ENCODE results near the gene PPL. TPM values are rescaled to one million over a fixed set of nuclear protein-coding genes. Genes with fewer than 3 reads are reported as not detected.
"Not testable (repeated sequence)": the region's sequence is repeated elsewhere in the genome, so short reads cannot be mapped to it uniquely, and the experiment has no call there.

The PPL gene
- total and polyA plus RNA-seq, 9 donors: 0.53 to 18.3 (median 1.1) TPM

GRCh38 chr16:4933871-4934395, 3.0 kb downstream of the PPL start:
- Histone ChIP-seq H3K4me1 (ENCODE audit: control insufficient read depth, insufficient read depth, low read length) (peaks cover 16% of the 10 kb centered on the region), H3K27ac (ENCODE audit: low read length) (no peak overlapping the region), H3K9me3 (replicated peaks; ENCODE audit: control insufficient read depth, low read depth, low read length) (no peaks in the 10 kb centered on the region), H3K4me3 (ENCODE audit: low read length) (no peak overlapping the region), H3K27me3 (ENCODE audit: control insufficient read depth, insufficient read depth, low read length) (peaks cover 70% of the 10 kb centered on the region), H3K36me3 (ENCODE audit: control insufficient read depth, insufficient read depth, low read length) (no peaks in the 10 kb centered on the region)
- DNase-seq: no peak
- 79% methylated on average over 14 of the region's 15 CpGs for WGBS (ENCODE audit: insufficient coverage)

- Histone ChIP-seq H3K9me3 (replicated peaks; ENCODE audit: control insufficient read depth, low read depth, low read length) (no peaks in the 10 kb centered on the region), H3K27me3 (ENCODE audit: control insufficient read depth, insufficient read depth, low read length) (peaks cover 69% of the 10 kb centered on the region), H3K36me3 (ENCODE audit: control insufficient read depth, insufficient read depth, low read length) (no peaks in the 10 kb centered on the region), H3K4me1 (ENCODE audit: control insufficient read depth, insufficient read depth, low read length) (peaks cover 16% of the 10 kb centered on the region), H3K27ac (ENCODE audit: low read length) (no peak overlapping the region), H3K4me3 (ENCODE audit: low read length) (no peak overlapping the region)
- 49% methylated on average over 8 of the region's 8 CpGs for WGBS (ENCODE audit: insufficient coverage)
- no peak for DNase-seq
These were observed 3.5 kb downstream of the PPL start for GRCh38 chr16:4933433-4933832.

GRCh38 chr16:4931381-4931780, 5.6 kb downstream of the PPL start:
- peaks cover 49% of the 10 kb centered on the region for H3K27me3 ChIP-seq (ENCODE audit: control insufficient read depth, insufficient read depth, low read length)
- no peaks in the 10 kb centered on the region for H3K36me3 ChIP-seq (ENCODE audit: control insufficient read depth, insufficient read depth, low read length)
- no peak for DNase-seq
- H3K4me3 ChIP-seq (ENCODE audit: low read length): no peak overlapping the region
- H3K27ac ChIP-seq (ENCODE audit: low read length): no peak overlapping the region
- peaks cover 10% of the 10 kb centered on the region for H3K9me3 ChIP-seq (replicated peaks; ENCODE audit: control insufficient read depth, low read depth, low read length)
- peaks cover 11% of the 10 kb centered on the region for H3K4me1 ChIP-seq (ENCODE audit: control insufficient read depth, insufficient read depth, low read length)
- WGBS (ENCODE audit: insufficient coverage): 62% methylated on average over 9 of the region's 11 CpGs

DNA sequence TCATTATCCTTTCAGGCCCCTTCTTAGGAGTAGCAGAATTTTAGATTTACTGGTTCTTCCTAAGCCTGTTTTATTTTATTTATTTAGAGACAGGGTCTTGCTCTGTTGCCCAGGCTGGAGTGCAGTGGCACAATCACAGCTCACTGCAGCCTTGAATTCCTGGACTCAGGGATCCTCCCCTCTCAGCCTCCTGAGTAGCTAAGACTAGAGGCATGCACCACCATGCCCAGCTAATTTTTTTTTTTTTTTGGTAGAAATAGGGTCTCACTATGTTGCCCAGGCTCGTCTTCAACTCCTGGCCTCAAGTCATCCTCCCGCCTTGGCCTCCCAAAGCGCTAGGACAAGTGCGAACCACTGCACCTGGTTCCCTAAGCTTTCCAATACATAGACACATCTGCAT, 7.3 kb downstream of the PPL start:
- Histone ChIP-seq H3K9me3 (replicated peaks; ENCODE audit: control insufficient read depth, low read depth, low read length) (peaks cover 12% of the 10 kb centered on the region), H3K27me3 (ENCODE audit: control insufficient read depth, insufficient read depth, low read length) (peaks cover 32% of the 10 kb centered on the region)
- not testable (repeated sequence) for H3K36me3 ChIP-seq (ENCODE audit: control insufficient read depth, insufficient read depth, low read length); H3K4me1 ChIP-seq (ENCODE audit: control insufficient read depth, insufficient read depth, low read length); H3K27ac ChIP-seq (ENCODE audit: low read length); H3K4me3 ChIP-seq (ENCODE audit: low read length); DNase-seq
- WGBS (ENCODE audit: insufficient coverage): no CpG with 5 or more reads among the region's 4 CpGs

DNA sequence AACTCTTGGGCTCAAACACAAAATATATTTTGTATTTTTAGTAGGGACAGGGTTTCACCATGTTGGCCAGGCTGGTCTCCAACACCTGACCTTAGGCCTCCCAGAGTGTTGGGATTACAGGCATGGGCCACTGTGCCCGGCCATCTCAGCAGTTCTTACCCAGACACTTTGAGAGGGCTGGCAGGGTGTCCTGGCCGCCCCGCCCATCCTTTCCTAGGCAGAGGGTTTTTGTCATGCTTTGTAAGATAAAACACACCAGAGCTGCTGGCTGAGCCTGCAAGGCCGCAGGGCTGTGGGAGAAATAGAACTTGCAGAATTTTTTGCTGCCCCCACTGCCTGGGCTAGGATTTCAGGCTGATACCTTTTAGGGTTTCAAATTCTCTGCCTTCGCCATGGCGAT, 8.7 kb downstream of the PPL start:
- peaks cover 12% of the 10 kb centered on the region for H3K9me3 ChIP-seq (replicated peaks; ENCODE audit: control insufficient read depth, low read depth, low read length)
- 81% methylated on average over 6 of the region's 6 CpGs for WGBS (ENCODE audit: insufficient coverage)
- H3K4me1 ChIP-seq (ENCODE audit: control insufficient read depth, insufficient read depth, low read length): peaks cover 5% of the 10 kb centered on the region
- peaks cover 21% of the 10 kb centered on the region for H3K27me3 ChIP-seq (ENCODE audit: control insufficient read depth, insufficient read depth, low read length)
- H3K27ac ChIP-seq (ENCODE audit: low read length): no peak overlapping the region
- H3K4me3 ChIP-seq (ENCODE audit: low read length): no peak overlapping the region
- no peaks in the 10 kb centered on the region for H3K36me3 ChIP-seq (ENCODE audit: control insufficient read depth, insufficient read depth, low read length)
- DNase-seq: no peak

- no peak for DNase-seq
- Histone ChIP-seq H3K27ac (ENCODE audit: low read length) (no peak overlapping the region), H3K36me3 (ENCODE audit: control insufficient read depth, insufficient read depth, low read length) (no peaks in the 10 kb centered on the region), H3K4me1 (ENCODE audit: control insufficient read depth, insufficient read depth, low read length) (peaks cover 5% of the 10 kb centered on the region), H3K9me3 (replicated peaks; ENCODE audit: control insufficient read depth, low read depth, low read length) (peaks cover 12% of the 10 kb centered on the region), H3K4me3 (ENCODE audit: low read length) (no peak overlapping the region), H3K27me3 (ENCODE audit: control insufficient read depth, insufficient read depth, low read length) (peaks cover 18% of the 10 kb centered on the region)
- WGBS (ENCODE audit: insufficient coverage): 75% methylated on average over 1 of the region's 2 CpGs
These were observed 9.3 kb downstream of the PPL start for GRCh38 chr16:4927661-4928060.

DNA sequence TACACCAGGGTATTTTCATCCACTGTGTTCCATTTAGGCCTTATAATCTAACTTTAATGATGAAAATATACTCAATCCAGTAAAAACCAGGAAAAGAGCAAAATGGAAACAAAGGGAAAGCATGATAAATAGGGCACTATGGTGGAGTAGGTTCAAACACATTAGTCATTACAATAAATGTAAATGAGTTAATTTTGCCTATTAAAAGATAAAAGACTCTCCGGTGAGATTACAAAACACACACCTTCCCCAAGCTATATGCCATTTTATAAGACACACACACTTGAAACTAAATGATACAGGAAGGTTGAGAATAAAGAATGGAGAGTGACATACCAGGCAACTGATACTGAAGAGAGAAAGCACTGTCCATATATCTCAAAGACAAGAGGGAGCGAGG, 10.0 kb downstream of the PPL start:
- 80% methylated on average over 1 of the region's 2 CpGs for WGBS (ENCODE audit: insufficient coverage)
- peaks cover 5% of the 10 kb centered on the region for H3K4me1 ChIP-seq (ENCODE audit: control insufficient read depth, insufficient read depth, low read length)
- DNase-seq: no peak

DNA sequence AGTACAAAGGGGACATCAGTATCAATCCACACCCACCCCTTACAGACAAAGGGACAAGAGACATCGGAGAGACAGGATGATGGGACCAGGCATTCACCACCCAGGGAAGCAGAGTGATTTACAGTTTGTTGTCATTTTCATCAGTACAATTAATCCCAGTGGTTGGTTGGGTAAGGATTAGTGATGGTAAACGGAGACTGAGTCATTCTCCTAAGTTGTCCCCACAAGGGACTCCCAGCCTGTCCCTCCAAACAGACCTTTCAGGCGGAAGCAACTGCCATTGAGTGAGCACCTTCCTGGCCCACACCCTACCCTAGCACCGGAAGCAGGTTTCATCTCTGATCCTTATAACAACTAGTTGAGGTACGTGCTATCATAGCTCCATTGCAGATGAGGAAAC, 11.2 kb downstream of the PPL start:
- WGBS (ENCODE audit: insufficient coverage): 100% methylated on average over 1 of the region's 5 CpGs
- peaks cover 8% of the 10 kb centered on the region for H3K27me3 ChIP-seq (ENCODE audit: control insufficient read depth, insufficient read depth, low read length)
- no peak for DNase-seq
- H3K4me3 ChIP-seq (ENCODE audit: low read length): no peak overlapping the region
- no peak overlapping the region for H3K27ac ChIP-seq (ENCODE audit: low read length)
- H3K36me3 ChIP-seq (ENCODE audit: control insufficient read depth, insufficient read depth, low read length): no peaks in the 10 kb centered on the region
- peaks cover 5% of the 10 kb centered on the region for H3K4me1 ChIP-seq (ENCODE audit: control insufficient read depth, insufficient read depth, low read length)
- H3K9me3 ChIP-seq (replicated peaks; ENCODE audit: control insufficient read depth, low read depth, low read length): peaks cover 12% of the 10 kb centered on the region

More for the DNA sequence above, 10.0 kb downstream of the PPL start:
- no peaks in the 10 kb centered on the region for H3K36me3 ChIP-seq (ENCODE audit: control insufficient read depth, insufficient read depth, low read length)
- peaks cover 12% of the 10 kb centered on the region for H3K9me3 ChIP-seq (replicated peaks; ENCODE audit: control insufficient read depth, low read depth, low read length)
- no peak overlapping the region for H3K27ac ChIP-seq (ENCODE audit: low read length)
- H3K27me3 ChIP-seq (ENCODE audit: control insufficient read depth, insufficient read depth, low read length): peaks cover 15% of the 10 kb centered on the region
- no peak overlapping the region for H3K4me3 ChIP-seq (ENCODE audit: low read length)

- 79% methylated on average over 2 of the region's 5 CpGs for WGBS (ENCODE audit: insufficient coverage)
- peaks cover 12% of the 10 kb centered on the region for H3K9me3 ChIP-seq (replicated peaks; ENCODE audit: control insufficient read depth, low read depth, low read length)
- peaks cover 5% of the 10 kb centered on the region for H3K4me1 ChIP-seq (ENCODE audit: control insufficient read depth, insufficient read depth, low read length)
- H3K4me3 ChIP-seq (ENCODE audit: low read length): no peak overlapping the region
- no peak overlapping the region for H3K27ac ChIP-seq (ENCODE audit: low read length)
- no peak for DNase-seq
- H3K36me3 ChIP-seq (ENCODE audit: control insufficient read depth, insufficient read depth, low read length): no peaks in the 10 kb centered on the region
- H3K27me3 ChIP-seq (ENCODE audit: control insufficient read depth, insufficient read depth, low read length): peaks cover 2% of the 10 kb centered on the region
These were observed 11.7 kb downstream of the PPL start for GRCh38 chr16:4925293-4925607.

GRCh38 chr16:4924593-4925292, 12.2 kb downstream of the PPL start:
- DNase-seq: no peak
- Histone ChIP-seq H3K36me3 (ENCODE audit: control insufficient read depth, insufficient read depth, low read length) (no peaks in the 10 kb centered on the region), H3K9me3 (replicated peaks; ENCODE audit: control insufficient read depth, low read depth, low read length) (peaks cover 12% of the 10 kb centered on the region), H3K4me1 (ENCODE audit: control insufficient read depth, insufficient read depth, low read length) (peaks cover 5% of the 10 kb centered on the region), H3K4me3 (ENCODE audit: low read length) (no peak overlapping the region), H3K27me3 (ENCODE audit: control insufficient read depth, insufficient read depth, low read length) (peaks cover 2% of the 10 kb centered on the region), H3K27ac (ENCODE audit: low read length) (no peak overlapping the region)
- 29% methylated on average over 10 of the region's 12 CpGs for WGBS (ENCODE audit: insufficient coverage)

GRCh38 chr16:4923853-4924252, 13.1 kb downstream of the PPL start:
- Histone ChIP-seq H3K4me3 (ENCODE audit: low read length) (no peak overlapping the region), H3K4me1 (ENCODE audit: control insufficient read depth, insufficient read depth, low read length) (peaks cover 5% of the 10 kb centered on the region), H3K36me3 (ENCODE audit: control insufficient read depth, insufficient read depth, low read length) (no peaks in the 10 kb centered on the region), H3K27ac (ENCODE audit: low read length) (no peak overlapping the region), H3K9me3 (replicated peaks; ENCODE audit: control insufficient read depth, low read depth, low read length) (peaks cover 12% of the 10 kb centered on the region), H3K27me3 (ENCODE audit: control insufficient read depth, insufficient read depth, low read length) (peaks cover 4% of the 10 kb centered on the region)
- DNase-seq: no peak
- 72% methylated on average over 2 of the region's 6 CpGs for WGBS (ENCODE audit: insufficient coverage)

All from muscle of leg (tissue), 11 donors.